ENCODE data around the gene IL17F. TPM values are rescaled to one million over a fixed set of nuclear protein-coding genes. Genes with fewer than 3 reads are reported as not detected.

Gene IL17F
- total and polyA plus RNA-seq, 8 donors: not detected

GRCh38 chr6:52190409-52190808 is 53.9 kb downstream of the IL17F start:
- H3K4me3 ChIP-seq: no peak overlapping the region
- H3K4me1 ChIP-seq: no peaks in the 10 kb centered on the region
- no peaks in the 10 kb centered on the region for H3K27me3 ChIP-seq
- intact Hi-C loops (cut with DNase I): no loop called here
- TF ChIP-seq CTCF (IDR thresholded peaks at IDR 0.05): no peak
- ATAC-seq (no peak), DNase-seq (no peak), FAIRE-seq (no peak)
- H3K36me3 ChIP-seq: no peaks in the 10 kb centered on the region
- H3K27ac ChIP-seq: no peak overlapping the region
- WGBS, 2 donors: 67 to 81% methylated on average over 3 of the region's 3 CpGs
- H3K9me3 ChIP-seq: no peaks in the 10 kb centered on the region

- no peak overlapping the region for H3K4me3 ChIP-seq
- H3K4me1 ChIP-seq: no peaks in the 10 kb centered on the region
- FAIRE-seq (no peak), DNase-seq (no peak), ATAC-seq (no peak)
- H3K27ac ChIP-seq: no peak overlapping the region
- no peaks in the 10 kb centered on the region for H3K9me3 ChIP-seq
- WGBS, 2 donors: 75 to 90% methylated on average over 2 of the region's 2 CpGs
- intact Hi-C loops (cut with DNase I): no loop called here
- no peak for TF ChIP-seq CTCF (IDR thresholded peaks at IDR 0.05)
- H3K36me3 ChIP-seq: no peaks in the 10 kb centered on the region
- no peaks in the 10 kb centered on the region for H3K27me3 ChIP-seq
Observed at GRCh38 chr6:52189974-52190373, 54.3 kb downstream of the IL17F start.

DNA sequence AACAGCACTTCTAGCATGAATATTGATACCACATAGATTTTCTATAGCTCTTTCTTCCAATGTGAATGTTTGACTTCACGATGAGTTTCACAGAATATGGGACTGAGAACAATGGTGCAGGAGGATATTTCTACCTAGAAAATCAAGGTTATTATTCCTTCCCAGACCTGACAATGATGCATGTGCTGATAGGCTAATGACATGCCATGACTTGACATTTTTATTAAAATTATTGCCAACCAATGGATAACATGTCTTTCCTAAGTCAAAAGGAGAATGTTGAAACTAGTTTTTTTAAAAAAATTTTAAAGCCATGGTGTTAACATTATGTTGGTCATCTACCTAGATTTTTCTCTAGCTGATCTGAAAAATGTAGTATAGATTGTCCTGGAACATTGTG is 57.2 kb downstream of the IL17F start:
- Histone ChIP-seq H3K4me1 (no peaks in the 10 kb centered on the region), H3K4me3 (no peak overlapping the region), H3K36me3 (no peaks in the 10 kb centered on the region), H3K27me3 (no peaks in the 10 kb centered on the region), H3K27ac (no peak overlapping the region), H3K9me3 (no peaks in the 10 kb centered on the region)
- WGBS, 2 donors: 86 to 98% methylated on average over 1 of the region's 1 CpG
- TF ChIP-seq CTCF (IDR thresholded peaks at IDR 0.05): no peak
- DNase-seq (no peak), ATAC-seq (no peak), FAIRE-seq (no peak)
- intact Hi-C loops (cut with DNase I): no loop called here

Other genes with a start within 250 kb of the IL17F start
- 10 to 100 TPM; 13.9 to 33.0 (median 20.6) TPM for gene PKHD1, start 156.9 kb downstream of the IL17F start, total RNA-seq
- 1 to 10 TPM; 6.4 to 9.0 TPM for gene PKHD1, start 156.9 kb downstream of the IL17F start, polyA plus RNA-seq
- gene IL17A, start 58.1 kb downstream of the IL17F start, total RNA-seq: not detected
- gene IL17A, start 58.1 kb downstream of the IL17F start, polyA plus RNA-seq: not detected
- 10 to 100 TPM in 4 of 6 donors, 1 to 10 TPM in 2; 7.0 to 19.4 (median 12.1) TPM for gene MCM3, start 40.2 kb upstream of the IL17F start, total RNA-seq
- gene MCM3, start 40.2 kb upstream of the IL17F start, polyA plus RNA-seq: 10 to 100 TPM in 1 of 2 donors, 1 to 10 TPM in 1; 7.4 to 13.6 TPM
- 1 to 10 TPM in 4 of 6 donors, under 1 TPM in 2; 0.71 to 6.1 (median 2.0) TPM for gene PAQR8, start 117.7 kb upstream of the IL17F start, total RNA-seq
- 1 to 10 TPM in 1 of 2 donors, under 1 TPM in 1; 0.87 to 2.7 TPM for gene PAQR8, start 117.7 kb upstream of the IL17F start, polyA plus RNA-seq
- gene EFHC1, start 175.8 kb upstream of the IL17F start, total RNA-seq: 10 to 100 TPM in 3 of 6 donors, 1 to 10 TPM in 3; 5.5 to 15.1 (median 9.8) TPM
- gene EFHC1, start 175.8 kb upstream of the IL17F start, polyA plus RNA-seq: 10 to 100 TPM; 27.8 to 39.0 TPM

All from pancreas (tissue), 10 donors.